Hippocampal formation (tissue), 2 donors: ENCODE data around the gene RIBC2.
"Not testable (repeated sequence)": the region's sequence is repeated elsewhere in the genome, so short reads cannot be mapped to it uniquely, and the experiment has no call there.

Experiments used
- DNase-seq, 2 donors: peaks; one replicate each; lab custom pipeline; 2025; lab: John Stamatoyannopoulos, UW

Gene RIBC2

GRCh38 chr22:45425101-45425500, 11.6 kb downstream of the RIBC2 start:
- no peak for DNase-seq

DNA sequence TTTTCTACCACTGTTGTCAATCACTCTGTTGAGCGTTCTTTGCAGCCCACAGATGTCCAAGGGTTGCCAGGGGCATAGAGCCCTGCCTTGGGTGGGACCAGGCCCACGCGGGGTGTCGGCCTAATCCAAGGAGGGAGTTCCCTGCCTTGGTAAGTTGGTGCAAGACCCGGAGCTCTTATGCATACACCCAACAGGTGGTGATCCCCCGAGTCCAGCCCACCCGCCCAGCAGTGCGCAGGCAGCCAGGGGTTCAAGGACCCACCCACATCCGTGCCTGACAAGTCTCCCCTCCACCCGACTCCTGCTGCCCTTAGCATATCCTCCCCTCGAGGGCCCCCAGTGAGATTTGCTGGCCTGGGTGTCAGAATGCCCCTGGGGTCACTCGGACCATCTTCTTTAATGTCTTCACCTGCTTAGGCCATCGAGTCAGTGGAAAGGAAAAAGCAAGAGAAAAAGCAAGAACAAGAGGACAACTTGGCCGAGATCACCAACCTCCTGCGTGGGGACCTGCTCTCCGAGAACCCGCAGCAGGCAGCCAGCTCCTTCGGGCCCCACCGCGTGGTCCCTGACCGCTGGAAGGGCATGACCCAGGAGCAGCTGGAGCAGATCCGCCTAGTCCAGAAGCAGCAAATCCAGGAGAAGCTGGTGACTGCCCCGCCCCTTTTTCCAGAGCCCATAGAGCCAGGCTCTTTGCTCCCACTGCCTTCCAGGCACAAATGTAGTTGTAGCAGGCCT, 12.2 kb downstream of the RIBC2 start:
- no peak for DNase-seq

DNA sequence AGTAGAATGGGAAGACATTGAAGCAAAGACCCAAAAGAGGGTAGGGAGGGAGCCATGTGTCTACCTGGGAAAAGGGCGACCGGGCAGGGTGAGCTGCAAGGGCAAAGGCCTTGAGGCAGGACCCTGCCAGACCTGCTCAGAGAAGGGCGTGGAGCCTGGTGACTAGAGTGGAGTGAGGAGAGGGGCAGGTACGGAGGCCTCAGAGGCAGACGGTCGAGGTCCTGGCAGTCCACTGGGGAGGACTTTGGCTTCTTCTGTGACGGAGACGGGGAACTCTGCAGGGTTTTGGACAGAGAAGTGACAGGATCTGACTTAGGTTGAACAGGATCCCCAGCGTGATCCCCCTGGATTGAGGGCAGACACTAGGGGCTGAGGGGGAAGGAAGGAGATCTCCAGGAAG, 12.9 kb downstream of the RIBC2 start:
- DNase-seq, result no peak

DNA sequence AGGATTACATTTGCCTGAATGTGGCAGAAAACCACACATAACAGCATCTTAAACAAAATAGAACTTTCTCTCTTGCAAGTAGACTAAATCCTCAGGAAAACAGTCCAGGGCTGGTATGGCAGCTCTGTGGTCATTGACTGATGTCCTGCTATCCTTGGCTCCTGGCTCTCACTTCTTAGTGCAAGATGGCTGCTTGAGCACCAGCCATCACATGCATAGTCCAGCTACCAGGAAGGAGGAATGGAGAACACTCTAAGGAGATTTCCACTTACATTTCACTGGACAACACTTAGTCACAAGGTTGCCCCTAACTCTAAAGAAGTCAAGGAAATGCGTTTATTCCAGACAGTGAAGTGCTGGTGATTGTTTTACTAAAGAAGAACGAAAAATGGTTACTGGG, 13.6 kb downstream of the RIBC2 start:
- DNase-seq, result no peak

DNA sequence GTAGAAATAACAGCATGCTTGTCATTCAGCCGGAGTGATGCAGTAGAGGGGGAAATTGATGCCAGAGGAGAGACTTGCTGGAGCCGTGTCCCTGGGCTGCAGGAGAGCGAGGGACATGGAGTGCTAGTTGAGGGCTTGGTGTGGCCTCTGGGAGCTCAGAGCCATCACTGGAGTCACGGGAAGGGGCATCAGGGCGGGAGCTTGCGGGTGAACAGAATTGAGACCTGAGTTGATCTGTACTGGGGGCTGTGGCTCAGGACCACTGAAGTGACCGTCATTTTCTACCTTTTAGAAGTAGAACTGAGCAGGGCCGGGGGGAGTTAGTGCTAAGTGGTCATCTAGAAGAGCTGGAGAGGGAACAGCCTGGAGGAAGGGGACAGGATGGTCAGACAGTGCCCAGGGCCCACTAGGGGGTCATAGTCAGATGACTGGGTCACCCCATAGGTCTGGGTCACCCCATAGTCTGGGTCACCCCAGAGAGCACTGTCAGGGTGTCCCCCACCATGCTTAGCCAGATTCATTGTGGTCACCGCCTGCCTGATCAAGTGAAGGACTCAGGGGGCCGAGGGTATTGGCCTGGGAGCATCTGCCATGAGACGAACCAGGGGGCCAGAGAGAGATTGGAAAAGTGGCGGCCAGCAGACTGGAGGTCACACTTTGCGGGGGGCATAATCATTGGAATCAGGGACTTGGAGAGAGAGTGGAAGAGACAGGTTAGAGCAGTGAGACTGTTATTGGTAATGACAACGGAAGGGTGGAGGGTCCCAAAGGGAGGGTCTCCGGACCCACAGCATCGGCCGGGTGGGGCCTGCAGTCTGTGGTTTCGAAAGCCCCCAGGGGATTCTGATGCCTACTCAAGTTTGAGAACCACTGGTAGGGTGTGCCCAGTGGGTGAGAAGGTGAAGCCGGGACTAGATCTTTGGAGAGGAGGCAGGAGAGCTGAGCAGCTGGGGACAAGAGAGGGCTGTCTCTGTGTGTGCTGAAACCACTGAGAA, 15.2 kb downstream of the RIBC2 start:
- DNase-seq, result no peak

DNA sequence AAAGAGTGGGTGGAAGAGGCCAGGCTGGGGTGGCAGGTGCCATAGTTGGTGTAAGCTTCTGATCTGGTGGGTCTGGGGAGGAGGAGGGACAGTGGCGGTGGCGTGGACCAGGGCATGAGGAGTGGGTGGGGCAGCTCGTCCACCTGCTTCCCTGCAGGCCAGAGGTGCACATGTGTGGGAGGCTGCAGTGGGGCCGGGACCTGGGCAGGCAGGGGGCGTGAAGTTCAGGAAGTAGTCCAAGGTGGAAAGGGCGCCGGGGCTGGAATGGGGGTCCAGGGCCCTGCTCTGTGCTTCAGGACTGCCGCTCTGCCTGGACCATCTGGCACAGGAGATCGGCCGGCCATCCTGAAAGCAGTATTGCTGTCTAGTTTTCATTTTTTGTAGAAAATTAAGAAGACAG, 15.9 kb downstream of the RIBC2 start:
- no peak for DNase-seq

DNA sequence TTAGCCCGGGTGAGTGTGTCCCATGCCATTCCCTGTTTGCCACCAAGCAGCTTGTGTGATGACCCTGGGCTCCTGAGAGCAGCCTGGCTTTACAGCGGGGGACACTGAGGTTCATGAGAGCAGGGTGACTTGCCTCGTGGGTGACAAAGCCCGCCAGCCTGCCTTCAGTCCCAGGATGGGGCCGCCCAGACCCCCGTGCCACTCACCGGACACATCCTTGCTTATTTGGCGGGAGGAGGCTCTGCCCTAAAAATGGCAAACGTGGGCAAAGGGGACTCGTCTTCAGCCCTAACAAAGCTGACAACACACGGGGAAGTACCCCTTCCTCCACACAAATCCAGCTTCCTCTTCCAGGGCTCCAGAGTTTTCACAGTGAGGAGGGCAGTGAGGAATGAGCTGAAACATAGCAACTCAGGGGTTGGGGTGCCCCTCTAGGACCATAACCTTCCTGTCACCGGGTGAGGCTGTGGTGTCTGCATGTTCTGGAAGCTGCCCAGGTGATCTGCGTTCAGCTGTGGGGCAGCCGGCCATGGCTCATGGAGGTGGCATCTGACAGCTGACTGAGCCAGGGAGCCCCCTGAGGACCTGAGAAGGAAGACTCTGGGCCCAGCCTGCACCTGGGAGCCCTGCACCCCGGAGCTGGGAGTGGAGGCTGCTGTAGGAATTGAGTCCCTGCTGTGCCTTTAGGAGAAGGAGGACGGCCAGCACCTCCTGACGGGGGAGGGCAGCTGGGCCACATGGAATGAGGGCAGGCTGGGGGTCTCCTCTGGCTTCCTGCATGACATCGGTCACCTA, 16.7 kb downstream of the RIBC2 start:
- no peak for DNase-seq

DNA sequence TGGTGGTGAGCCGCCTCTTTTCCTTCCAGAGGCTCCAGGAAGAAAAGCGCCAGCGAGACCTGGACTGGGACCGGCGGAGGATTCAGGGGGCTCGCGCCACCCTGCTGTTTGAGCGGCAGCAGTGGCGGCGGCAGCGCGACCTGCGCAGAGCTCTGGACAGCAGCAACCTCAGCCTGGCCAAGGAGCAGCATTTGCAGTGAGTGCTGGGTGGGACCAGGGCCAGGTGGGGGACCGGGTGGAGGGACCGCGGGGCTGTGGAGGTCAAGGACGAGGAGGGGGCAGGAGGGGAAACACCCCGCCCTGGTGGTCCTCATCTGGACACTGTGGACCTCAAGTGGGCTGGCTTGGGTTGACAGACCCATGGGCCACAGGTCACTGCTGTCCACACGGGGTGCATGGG, 17.4 kb downstream of the RIBC2 start:
- DNase-seq, result no peak

DNA sequence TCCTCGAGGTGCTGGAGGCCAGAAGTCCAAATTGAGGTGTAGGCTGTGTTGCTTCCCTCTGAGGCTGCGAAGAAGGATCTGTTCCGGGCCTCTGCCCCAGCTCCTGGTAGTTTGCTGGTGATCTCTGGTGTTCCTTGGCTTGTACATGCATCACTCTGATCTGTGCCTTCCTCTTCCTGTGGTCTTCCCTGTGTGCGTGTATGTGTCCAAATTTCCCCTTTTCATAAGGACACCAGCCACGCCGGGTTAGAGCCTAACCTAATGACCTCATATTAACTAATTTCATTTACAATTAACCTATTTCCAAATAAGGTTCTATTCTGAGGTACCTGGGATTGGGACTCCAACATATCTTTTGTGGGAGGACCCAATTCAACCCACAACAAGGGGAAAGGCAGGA, 21.5 kb downstream of the RIBC2 start:
- DNase-seq, result no peak

- peak; percentile 55 to 70 for DNase-seq
These were observed 22.1 kb downstream of the RIBC2 start for GRCh38 chr22:45435544-45436139.

DNA sequence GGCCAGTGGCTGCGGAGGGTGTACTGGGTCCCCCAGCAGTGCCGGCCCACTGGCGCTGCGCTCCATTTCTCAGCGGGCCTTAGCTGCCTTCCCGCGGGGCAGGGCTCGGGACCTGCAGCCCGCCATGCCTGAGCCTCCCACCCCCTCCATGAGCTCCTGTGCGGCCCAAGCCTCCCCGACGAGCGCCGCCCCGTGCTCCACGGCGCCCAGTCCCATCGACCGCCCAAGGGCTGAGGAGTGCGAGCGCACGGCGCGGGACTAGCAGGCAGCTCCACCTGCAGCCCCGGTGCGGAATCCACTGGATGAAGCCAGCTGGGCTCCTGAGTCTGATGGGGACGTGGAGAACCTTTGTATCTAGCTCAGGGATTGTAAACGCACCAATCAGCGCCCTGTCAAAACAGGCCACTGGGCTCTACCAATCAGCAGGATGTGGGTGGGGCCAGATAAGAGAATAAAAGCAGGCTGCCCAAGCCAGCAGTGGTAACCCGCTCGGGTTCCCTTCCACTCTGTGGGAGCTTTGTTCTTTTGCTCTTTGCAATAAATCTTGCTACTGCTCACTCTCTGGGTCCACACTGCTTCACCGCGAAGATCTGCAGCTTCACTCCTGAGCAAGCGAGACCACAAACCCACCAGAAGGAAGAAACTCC, 23.5 kb downstream of the RIBC2 start:
- not testable (repeated sequence) for DNase-seq

GRCh38 chr22:45438336-45438735, 24.8 kb downstream of the RIBC2 start:
- no peak for DNase-seq

DNA sequence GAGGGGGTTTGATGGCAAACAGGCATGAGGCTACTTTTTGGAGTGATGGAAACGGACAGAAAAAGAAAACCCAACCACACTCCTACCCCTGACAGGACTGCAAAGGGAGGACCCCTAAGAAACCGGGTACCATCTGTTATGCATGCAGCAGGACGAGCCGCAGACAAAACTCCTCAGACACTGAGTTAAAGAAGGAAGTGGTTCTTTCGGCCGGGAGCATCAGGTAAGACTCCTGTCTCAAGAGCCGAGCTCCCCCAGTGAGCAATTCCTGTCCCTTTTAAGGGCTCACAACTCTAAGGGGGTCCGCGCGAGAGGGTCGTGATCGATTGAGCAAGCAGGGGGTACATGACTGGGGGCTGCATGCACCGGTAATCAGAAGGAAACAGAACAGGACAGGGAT, 27.2 kb downstream of the RIBC2 start:
- not testable (repeated sequence) for DNase-seq

- peak in 1 of 2 donors; percentile 34 for DNase-seq
These were observed 27.6 kb downstream of the RIBC2 start for GRCh38 chr22:45441138-45441537.

DNA sequence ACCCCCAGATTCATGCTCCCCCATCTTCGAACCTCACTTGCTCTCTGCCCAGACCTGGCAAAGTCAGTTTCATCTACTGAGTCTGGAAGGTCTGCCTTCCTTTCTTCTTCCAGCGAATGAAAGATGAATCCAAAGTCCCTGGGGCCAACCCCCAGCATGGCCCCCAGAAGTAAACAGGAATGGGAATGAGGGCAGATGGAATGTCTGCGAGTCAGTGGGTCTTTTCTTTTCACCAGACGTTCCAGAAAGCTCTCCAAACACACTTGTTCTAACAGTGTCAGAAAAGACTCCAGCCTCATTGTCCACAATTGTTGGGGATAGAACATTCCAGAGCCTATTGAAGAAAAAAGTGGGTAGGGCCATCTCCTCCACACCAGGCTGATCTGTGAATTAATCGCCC, 28.6 kb downstream of the RIBC2 start:
- no peak for DNase-seq

DNA sequence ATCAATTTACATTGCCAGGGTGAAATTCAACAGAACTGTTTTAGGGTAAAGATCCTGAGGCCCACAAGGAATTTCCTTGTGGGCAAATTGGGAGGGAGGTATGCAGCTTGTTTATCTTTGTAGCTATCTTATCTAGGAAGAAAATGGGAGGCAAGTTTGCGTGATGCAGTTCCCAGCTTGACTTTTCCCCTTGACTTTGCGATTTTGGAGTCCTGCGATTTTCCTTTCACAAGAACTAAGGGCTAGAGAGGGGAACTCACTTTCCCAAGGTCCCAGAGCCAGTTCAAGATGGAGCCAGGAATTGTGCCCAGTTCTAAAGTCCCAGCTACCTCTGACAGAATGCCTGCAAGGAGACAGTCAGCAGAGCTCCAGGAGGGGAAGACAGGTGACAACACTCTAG, 30.7 kb downstream of the RIBC2 start:
- no peak for DNase-seq

DNA sequence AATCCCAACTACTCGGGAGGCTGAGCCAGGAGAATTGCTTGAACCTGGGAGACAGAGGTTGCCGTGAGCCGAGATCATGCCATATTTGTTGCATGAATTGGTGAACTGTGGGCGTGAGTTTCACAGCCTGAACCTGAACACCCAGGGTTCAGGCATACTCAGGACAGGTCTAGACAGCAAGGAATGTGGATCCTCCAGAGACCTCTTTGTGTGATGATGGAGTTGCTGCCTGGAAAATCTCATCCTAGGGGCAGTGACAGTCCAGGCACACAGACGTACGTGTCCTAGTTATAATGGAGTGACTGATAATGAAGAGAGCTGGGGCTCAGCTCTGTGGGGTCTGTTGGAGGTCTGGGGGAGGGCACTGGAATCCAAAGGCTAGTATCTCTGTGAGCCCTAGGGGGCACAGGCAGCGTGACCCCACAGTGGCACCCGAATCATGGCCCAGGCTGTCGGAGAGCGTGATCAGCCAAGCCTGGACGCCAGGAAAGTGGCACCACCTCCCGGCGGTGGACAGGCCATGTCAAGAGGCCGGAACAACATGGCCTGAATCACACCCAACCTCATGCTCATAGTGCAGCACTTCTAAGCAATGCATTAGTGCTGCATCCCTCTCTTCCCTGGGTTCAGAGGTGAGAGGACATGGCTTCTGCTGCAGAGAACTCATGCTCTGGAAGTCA, 31.7 kb downstream of the RIBC2 start:
- no peak for DNase-seq

DNA sequence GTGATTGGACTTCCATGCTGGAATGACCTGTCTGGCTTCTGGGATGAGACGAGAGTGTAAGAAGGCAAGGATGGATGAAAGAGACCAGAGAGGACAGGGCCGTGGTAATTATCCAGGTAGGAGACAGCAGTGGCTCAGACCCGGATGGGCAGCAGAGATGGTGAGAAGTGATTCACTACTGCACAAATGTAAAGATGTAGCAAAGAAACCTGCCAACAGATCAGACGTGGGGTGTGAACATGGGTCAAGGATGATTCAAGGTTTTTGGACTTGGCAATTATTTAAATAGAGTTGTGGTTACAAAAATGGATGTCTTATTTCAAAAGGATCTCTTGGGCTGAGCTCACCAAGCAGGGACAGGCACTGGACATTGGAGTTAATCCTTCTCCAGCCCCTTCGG, 32.7 kb downstream of the RIBC2 start:
- no peak for DNase-seq

- DNase-seq, result not testable (repeated sequence)
These were observed 34.1 kb downstream of the RIBC2 start for GRCh38 chr22:45447596-45447995.

- DNase-seq, result no peak
These were observed 34.9 kb downstream of the RIBC2 start for GRCh38 chr22:45448431-45448830.

DNA sequence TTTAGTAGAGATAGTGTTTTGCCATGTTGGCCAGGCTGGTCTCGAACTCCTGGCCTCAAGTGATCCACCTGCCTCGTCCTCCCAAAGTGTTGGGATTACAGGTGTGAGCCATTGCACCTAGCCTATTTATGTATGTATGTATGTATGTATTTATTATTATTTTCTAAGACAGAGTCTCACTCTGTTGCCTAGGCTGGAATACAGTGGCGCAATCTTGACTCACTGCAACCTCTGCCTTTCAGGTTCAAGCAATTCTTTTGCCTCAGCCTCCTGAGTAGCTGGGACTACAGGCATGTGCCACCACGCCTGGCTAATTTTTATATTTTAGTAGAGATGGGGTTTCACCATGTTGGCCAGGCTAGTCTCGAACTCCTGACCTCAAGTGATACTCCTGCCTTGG, 35.9 kb downstream of the RIBC2 start:
- DNase-seq, result not testable (repeated sequence)
